ENCODE results near the gene TMEM164.
"Not testable (repeated sequence)": the region's sequence is repeated elsewhere in the genome, so short reads cannot be mapped to it uniquely, and the experiment has no call there.

TMEM164 gene

DNA sequence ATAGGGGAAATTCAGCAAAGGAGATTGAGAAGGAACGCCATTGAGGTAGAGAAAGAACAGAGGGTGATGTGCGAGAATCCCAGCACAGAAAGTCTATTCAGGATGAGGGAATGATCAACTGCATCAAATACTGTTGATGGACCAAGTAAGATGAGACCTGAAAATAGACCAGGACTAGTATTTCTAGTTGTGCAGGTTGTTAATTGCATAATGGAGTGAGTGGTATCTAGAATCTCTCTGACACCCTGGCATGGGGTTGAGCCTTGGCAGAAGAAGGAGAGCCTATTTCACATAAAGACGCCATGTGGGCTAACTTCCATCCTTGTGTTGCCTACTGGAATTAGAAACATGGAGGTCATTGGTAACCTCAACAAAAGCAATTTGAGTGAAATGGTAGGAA, 135.6 kb downstream of the TMEM164 start:
- DNase-seq: no peak

- DNase-seq: no peak
These were observed 136.3 kb downstream of the TMEM164 start for GRCh38 chrX:110139172-110139571.

GRCh38 chrX:110142096-110142495, 139.2 kb downstream of the TMEM164 start:
- no peak for DNase-seq

DNA sequence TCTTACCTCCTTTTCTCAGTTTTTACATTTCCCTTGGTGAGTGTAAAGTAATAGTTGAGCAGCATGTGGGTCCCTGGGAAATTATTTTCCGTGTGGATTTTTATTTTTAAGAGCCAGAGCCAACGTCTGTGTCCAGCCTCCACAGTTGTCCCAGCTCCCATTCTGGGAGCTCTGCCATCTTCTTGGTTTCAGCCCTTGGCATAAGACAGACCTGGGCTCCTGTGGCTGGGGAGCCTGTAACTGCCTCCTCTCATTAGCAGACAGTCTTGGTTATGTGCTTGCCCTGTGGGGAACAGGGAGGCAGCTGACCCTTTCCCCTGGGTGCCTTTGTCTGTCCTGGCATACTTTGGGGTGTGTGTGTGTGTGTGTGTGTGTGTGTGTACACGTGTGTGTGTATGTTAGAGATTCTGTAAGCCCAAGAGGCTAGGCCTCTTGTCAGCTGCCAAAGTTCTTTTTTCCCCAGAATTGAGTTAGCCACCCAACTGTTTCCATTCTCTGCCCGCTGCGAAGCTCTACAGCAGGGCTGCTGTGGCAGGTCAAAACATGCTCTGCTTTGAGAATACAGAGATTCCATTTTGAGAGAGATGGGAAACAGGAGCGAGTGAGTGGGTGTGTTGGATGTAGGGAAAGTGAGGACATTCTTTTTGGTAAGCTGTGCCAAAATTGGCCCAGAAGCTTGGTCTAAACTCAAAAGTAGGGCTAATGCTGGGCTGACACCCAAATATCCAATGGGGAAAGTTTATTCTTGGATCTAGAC, 140.7 kb downstream of the TMEM164 start:
- no peak for DNase-seq

DNA sequence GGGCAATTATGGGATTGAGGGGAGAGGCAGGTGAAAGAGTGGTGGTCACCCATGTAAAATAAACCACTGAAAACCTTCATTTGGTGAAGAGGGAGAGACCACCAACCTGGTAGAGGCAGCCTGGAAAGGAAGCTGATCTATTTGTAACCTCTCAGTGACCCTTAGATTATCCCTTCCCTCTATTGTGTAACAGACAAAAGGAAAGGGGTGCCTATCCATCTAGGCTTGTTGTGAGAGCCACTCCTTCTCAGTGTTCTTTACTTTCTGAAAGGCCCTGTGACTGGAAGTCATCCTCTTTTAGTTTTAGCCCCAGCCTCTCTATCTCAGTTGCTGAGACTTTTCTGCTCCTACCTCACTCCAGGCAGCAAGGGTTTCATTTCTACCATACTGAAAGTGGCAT, 142.4 kb downstream of the TMEM164 start:
- DNase-seq: no peak

- DNase-seq: peak; percentile 2 to 27
These were observed 142.9 kb downstream of the TMEM164 start for GRCh38 chrX:110145854-110146253.

GRCh38 chrX:110146521-110146920, 143.6 kb downstream of the TMEM164 start:
- DNase-seq: peak; percentile 48 to 57

DNA sequence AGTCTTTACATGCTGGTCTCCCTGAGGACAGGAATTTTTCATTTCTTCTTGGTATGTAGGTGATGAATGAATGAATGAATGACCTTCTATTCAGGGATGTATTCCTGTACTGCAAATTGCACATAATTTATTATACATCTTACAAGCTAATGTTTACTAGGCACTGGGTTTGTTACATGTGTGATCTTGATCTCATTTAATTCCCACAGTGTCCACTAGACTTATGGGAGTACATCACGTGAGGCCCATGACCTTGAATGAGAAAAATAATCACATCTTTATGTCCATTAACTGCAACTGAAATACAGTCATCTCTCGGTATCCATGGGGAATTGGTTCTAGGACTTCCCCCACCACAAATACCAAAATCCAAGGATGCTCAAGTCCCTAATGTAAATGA, 150.3 kb downstream of the TMEM164 start:
- DNase-seq: no peak

- no peak for DNase-seq
These were observed 151.0 kb downstream of the TMEM164 start for GRCh38 chrX:110153896-110154295.

GRCh38 chrX:110154328-110154727, 151.4 kb downstream of the TMEM164 start:
- not testable (repeated sequence) for DNase-seq

DNA sequence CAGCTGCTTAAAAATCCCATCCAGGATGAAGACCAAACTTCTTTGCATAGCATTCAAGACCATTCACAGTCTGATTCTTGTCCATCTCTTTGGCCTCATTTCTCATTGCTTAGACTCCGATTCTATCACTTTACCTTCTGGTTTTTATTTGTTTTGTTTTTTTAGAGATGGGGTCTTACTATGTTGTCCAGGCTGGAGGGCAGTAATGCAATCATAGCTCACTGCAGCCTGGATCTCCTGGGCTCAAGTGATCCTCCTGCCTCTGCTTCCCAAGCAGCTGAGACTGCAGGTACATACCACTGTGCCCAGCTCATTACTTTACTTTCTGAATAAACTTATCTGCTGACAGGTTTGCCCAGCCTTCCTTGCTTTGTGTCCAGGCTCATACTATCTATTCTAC, 152.8 kb downstream of the TMEM164 start:
- no peak for DNase-seq

GRCh38 chrX:110156167-110156754, 153.3 kb downstream of the TMEM164 start:
- peak in 1 of 2 experiments; percentile 15 for DNase-seq

- no peak for DNase-seq
These were observed 154.5 kb downstream of the TMEM164 start for GRCh38 chrX:110157444-110157843.

GRCh38 chrX:110159235-110159634, 156.3 kb downstream of the TMEM164 start:
- DNase-seq: no peak

GRCh38 chrX:110159865-110160264, 157.0 kb downstream of the TMEM164 start:
- DNase-seq: no peak

DNA sequence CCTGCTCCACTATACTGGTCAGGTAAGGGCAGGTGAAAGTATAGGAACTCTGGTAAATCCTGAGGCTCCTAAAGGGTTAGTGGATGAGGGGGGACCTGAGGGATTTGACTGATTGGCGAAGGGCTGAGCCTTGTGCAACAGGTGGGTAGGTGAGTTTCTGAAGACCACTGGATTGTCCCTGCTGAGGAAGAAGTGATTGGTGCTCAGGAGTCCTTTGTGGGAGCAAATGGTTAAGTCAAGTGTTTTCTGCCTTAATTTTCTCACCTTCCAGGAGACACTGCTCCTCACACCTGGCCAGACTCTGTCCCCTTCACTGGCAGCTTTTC, 158.4 kb downstream of the TMEM164 start:
- no peak for DNase-seq

GRCh38 chrX:110162131-110162530, 159.2 kb downstream of the TMEM164 start:
- no peak for DNase-seq

- no peak for DNase-seq
These were observed 160.0 kb downstream of the TMEM164 start for GRCh38 chrX:110162867-110163266.

DNA sequence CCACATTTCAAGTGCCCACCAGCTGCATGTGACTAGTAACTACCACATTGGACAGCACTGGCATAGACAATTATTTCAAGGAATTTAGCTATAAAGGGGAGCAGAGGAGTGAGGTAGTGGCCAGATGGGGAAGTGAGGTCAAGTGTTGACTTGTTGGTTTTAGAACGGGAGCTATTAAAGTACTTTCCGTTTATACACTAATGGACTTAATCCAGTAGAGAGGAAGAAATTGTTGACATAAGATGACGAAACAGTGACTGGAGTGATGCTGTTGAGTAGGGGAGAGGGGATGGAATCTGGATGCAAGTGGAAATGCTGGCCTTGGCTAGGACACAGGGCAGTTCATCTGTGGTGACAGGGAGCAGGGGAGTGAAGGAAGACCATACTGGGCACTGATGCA, 160.6 kb downstream of the TMEM164 start:
- peak; percentile 51 to 54 for DNase-seq

- DNase-seq: peak in 1 of 2 experiments; percentile 2
These were observed 165.1 kb downstream of the TMEM164 start for GRCh38 chrX:110167952-110168451.

DNA sequence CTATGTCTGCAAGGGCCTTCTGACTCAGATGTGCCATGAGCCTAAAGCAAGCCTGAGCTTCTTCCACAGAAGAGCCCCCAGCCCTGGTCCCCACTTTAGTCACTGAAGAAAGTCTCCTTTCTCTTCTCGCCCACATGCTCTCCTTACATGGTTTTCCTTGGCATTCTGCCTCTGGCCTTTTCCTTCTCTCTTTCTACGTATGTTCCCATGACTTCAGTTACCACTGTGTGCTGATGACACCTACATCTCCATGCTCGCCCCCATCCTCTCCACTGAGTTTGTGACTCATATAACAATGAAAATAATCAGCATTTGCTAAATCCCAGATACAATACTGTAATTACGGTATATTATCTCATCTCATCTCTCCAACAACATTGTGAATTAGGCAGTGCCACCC, 165.7 kb downstream of the TMEM164 start:
- no peak for DNase-seq

DNA sequence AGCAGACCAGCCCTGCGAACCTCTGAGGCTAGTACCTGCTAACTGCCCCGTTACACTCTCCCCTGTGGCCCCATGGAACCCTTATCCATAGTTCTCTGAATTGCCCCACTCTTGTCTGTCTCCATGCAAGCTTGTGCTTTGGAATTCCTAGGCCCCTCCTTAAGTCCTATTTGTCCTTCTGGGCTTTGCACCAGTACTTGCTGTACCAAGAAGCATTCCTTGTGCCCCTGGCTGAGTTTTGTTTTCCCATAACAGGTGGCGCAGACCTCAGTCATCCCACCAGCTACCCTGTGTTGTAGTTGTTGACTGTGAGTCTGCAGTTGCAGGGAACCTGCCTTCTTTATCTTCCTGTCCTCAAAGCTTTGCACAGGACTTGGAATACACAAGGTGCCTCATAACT, 167.1 kb downstream of the TMEM164 start:
- DNase-seq: no peak

DNA sequence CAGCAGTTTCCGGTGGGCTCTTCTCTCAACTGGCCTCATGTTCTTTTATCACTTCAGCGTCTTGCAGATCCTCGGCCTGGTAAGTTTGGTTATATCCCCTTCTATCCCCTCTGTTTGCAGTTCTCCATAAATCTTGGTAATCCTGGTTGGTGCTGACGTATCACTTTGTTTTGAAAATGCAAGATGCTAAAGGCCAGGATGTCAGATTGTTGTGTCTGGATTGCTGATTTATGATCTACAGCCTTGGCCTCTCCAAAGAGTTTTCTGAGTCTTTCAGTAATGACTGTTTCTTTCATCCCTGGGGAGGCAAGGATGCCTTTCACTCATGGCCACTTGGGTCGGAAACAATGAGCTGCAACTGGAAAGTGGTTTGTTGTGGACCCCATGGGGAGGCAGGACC, 168.5 kb downstream of the TMEM164 start:
- DNase-seq: no peak

DNA sequence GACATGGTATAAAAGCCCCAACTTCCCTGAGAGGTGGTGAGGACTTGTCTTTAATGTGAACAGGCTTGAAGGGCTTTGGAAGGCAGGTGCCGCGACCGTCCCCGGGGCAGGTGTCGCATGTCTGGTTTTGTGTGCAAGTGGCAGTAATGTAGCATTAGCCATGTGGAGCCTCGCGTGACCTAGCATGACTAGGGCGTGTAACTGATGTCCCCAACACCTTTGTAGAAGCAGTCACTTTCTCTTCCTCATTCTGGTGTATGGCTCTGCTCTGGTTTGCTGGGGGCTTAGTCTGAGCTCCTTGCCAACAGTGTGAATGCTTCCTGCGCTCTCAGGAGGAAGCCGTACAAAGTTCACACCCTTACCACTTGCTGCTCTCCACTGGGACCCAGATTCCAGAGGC, 169.3 kb downstream of the TMEM164 start:
- DNase-seq: no peak

All from NCI-H524 (cell line).